Naive B cell (primary cell): ENCODE results near the gene HERPUD2. TPM values are rescaled to one million over a fixed set of nuclear protein-coding genes. Genes with fewer than 3 reads are reported as not detected.
A peak's percentile ranks its signal among the peaks of the same experiment; 100 is the strongest.

Experiments used
- ATAC-seq, 2 donors: fragments of 150-1000 bp; cut with Tn5 transposase; 2 replicates each; pipeline ENCODE4 v1.10.0; 2021; ENCODE audit warnings: low read depth in 2 of 2, mild to moderate bottlenecking in 2 of 2, moderate library complexity in 2 of 2
- DNase-seq: peaks from one replicate; pipeline ENCODE4 v3.0.0; 2022
- H3K27ac Mint-ChIP-seq, 6 donors: one replicate each; pipeline ENCODE4 v1.8.0; 2020 to 2022; ENCODE audit warnings: mild to moderate bottlenecking in 6 of 6, mixed read lengths in 6 of 6, moderate library complexity in 5 of 6, inconsistent platforms in 2 of 6
- H3K27me3 Mint-ChIP-seq, 3 donors: one replicate each; pipeline ENCODE4 v1.8.0; 2021 to 2022; ENCODE audit warnings: mixed read lengths in 3 of 3, mild to moderate bottlenecking in 1 of 3
- H3K36me3 Mint-ChIP-seq, 2 donors: one replicate each; pipeline ENCODE4 v1.8.0; 2020 to 2022; ENCODE audit warnings: mixed read lengths in 2 of 2, inconsistent platforms in 1 of 2, mild to moderate bottlenecking in 1 of 2
- H3K4me1 Mint-ChIP-seq, 3 donors: one replicate each; pipeline ENCODE4 v1.8.0; 2020 to 2022; ENCODE audit warnings: mixed read lengths in 3 of 3, inconsistent platforms in 1 of 3, mild to moderate bottlenecking in 1 of 3, moderate library complexity in 1 of 3
- H3K4me3 Mint-ChIP-seq, 8 donors: one replicate each; pipeline ENCODE4 v1.8.0; 2020 to 2022; ENCODE audit warnings: mild to moderate bottlenecking in 8 of 8, mixed read lengths in 8 of 8, moderate library complexity in 8 of 8, inconsistent platforms in 2 of 8
- H3K9me3 Mint-ChIP-seq, 7 donors: one replicate each; pipeline ENCODE4 v1.8.0; 2020 to 2022; ENCODE audit warnings: mixed read lengths in 7 of 7, mild to moderate bottlenecking in 5 of 7, inconsistent platforms in 2 of 7, moderate library complexity in 1 of 7
- polyA plus RNA-seq, 6 donors: library from polyadenylated mRNA; unstranded; fragments of 300-500 nt; fragmentation: Illumina TruSeq; gene quantifications; one replicate each; pipeline ENCODE4 v1.2.3, GENCODE V29; 2021; ENCODE audit warnings: low read depth in 6 of 6

Gene HERPUD2
- polyA plus RNA-seq, 6 donors from 2014 or later = 52.7 to 78.0 (median 63.2) TPM

DNA sequence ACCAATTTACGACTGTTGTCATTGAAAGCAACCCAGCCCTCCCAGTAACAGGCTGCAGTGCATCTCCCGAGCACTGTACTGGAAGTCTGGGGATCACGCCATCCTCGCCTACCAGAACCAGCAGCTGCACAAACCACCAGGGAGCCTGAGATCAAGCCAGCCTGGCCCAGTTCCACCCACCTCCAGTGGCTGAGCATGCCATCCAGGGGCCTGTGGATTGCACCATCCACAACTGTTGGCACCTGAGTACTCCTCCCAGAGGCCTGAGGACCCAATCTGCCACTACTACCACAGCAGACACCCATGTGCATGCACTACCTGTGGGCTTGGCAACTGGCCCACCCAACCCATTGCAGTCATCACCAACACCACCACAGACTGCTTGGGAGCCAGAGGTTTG is 44.2 kb downstream of the HERPUD2 start:
- ATAC-seq (no peak), DNase-seq (no peak)
- Mint-ChIP-seq H3K9me3 (peaks cover 12 to 25% (median 13%) of the 10 kb centered on the region in 7 donors), H3K27ac (no peak overlapping the region), H3K4me1 (peaks cover 57 to 72% (median 67%) of the 10 kb centered on the region in 3 donors), H3K27me3 (no peaks in the 10 kb centered on the region), H3K36me3 (peaks cover 38 to 41% of the 10 kb centered on the region in 2 donors), H3K4me3 (no peak overlapping the region)

DNA sequence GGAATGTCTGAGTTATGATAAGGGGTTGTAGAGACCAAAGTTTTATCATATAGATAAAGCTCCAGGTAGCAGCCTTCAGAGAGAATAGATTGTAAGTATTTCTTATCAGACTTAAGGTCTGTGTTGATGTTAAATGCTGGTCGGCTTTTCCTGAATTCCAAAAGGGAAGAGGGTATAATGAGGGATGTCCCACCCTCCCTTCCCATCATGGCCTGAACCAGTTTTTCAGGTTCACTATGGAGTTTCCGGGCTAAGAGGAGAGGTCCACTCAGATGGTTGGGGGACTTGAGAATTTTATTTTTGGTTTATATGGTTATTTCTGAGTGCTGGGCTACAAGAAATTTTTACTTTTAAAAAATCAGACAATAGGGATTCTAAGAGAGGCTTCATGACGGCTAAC is 45.2 kb downstream of the HERPUD2 start:
- H3K27ac Mint-ChIP-seq = no peak overlapping the region
- no peak for DNase-seq
- H3K36me3 Mint-ChIP-seq = peaks cover 31 to 33% of the 10 kb centered on the region in 2 donors
- no peak overlapping the region for H3K4me3 Mint-ChIP-seq
- peaks cover 9 to 18% (median 13%) of the 10 kb centered on the region in 7 donors for H3K9me3 Mint-ChIP-seq
- H3K27me3 Mint-ChIP-seq = no peaks in the 10 kb centered on the region
- ATAC-seq = no peak
- H3K4me1 Mint-ChIP-seq = peaks cover 48 to 64% (median 60%) of the 10 kb centered on the region in 3 donors

DNA sequence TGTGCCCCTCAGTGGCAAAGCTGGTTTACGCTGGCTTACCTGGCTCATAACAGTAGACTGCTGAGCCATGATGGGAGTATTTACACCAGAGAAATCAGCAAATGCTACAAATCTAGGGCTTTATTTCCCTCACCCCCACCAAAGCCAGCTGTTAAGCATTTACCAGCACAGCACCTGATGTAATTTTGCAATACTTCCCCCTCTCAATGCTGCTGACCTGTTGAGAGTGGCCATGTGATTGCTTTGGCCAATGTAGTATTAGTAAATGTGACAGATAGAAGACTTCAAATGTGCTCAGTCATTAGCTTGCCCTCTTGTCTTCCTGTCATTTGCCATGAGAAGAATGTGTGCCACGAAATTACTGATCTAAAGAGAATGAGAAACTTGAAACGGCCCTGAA is 46.6 kb downstream of the HERPUD2 start:
- DNase-seq (no peak), ATAC-seq (no peak)
- no peak overlapping the region for H3K4me3 Mint-ChIP-seq
- H3K9me3 Mint-ChIP-seq = peaks cover 7 to 14% (median 12%) of the 10 kb centered on the region in 7 donors
- no peaks in the 10 kb centered on the region for H3K27me3 Mint-ChIP-seq
- peaks cover 20 to 23% of the 10 kb centered on the region in 2 donors for H3K36me3 Mint-ChIP-seq
- H3K4me1 Mint-ChIP-seq = peaks cover 43 to 61% (median 54%) of the 10 kb centered on the region in 3 donors
- H3K27ac Mint-ChIP-seq = peak overlapping the region in 1 of 6 donors; percentile 66

- peaks cover 8 to 11% of the 10 kb centered on the region in 2 donors for H3K36me3 Mint-ChIP-seq
- peak overlapping the region; percentile 1 to 91 (median 79) for H3K27ac Mint-ChIP-seq
- H3K4me3 Mint-ChIP-seq = peak overlapping the region in 1 of 8 donors; percentile 10
These were observed 47.8 kb downstream of the HERPUD2 start for GRCh38 chr7:35647171-35647574.

DNA sequence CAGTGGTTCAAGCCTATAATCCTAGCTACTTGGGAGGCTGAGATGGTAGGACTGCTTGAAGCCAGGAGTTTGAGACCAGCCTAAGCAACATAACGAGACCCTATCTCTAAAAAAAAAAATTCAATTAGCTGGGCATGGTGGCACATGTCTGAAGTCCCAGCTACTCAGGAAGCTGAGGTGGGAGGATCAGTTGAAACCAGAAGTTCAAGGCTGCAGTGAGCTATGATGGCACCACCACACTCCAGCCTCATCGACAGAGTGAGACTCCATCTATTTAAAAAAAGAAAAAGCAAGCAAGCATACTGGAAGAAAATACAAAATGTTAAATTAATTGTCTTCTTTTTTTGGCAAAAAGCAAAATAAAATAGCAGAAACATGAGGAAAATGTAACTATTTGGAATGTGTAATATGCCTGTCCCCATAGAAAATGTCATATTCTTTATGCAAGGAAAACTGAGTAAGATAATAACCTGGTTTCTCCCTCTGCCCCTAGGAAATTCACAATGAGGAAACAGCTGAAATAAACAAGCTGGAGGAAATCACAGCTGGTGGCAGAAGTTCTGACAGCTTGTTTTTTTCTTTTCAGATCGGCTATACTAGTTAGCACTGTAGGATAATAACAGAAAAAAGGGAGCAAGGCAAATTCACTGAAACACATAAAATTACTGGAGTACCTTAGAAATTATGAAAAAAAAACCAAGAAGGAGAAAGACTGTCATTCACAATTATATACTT is 48.5 kb downstream of the HERPUD2 start:
- peaks cover 4 to 6% of the 10 kb centered on the region in 2 donors for H3K36me3 Mint-ChIP-seq
- no peaks in the 10 kb centered on the region for H3K27me3 Mint-ChIP-seq
- peak overlapping the region in 4 of 6 donors; percentile 58 to 91 (median 86) for H3K27ac Mint-ChIP-seq
- ATAC-seq (no peak), DNase-seq (no peak)
- H3K9me3 Mint-ChIP-seq = peaks cover 0 to 1% (median 0%) of the 10 kb centered on the region in 7 donors
- H3K4me1 Mint-ChIP-seq = peaks cover 45 to 61% (median 48%) of the 10 kb centered on the region in 3 donors
- H3K4me3 Mint-ChIP-seq = no peak overlapping the region

More at GRCh38 chr7:35647171-35647574, 47.8 kb downstream of the HERPUD2 start:
- ATAC-seq = no peak
- peaks cover 44 to 60% (median 47%) of the 10 kb centered on the region in 3 donors for H3K4me1 Mint-ChIP-seq
- peaks cover 0 to 5% (median under 1%) of the 10 kb centered on the region in 7 donors for H3K9me3 Mint-ChIP-seq
- DNase-seq = no peak
- H3K27me3 Mint-ChIP-seq = no peaks in the 10 kb centered on the region

DNA sequence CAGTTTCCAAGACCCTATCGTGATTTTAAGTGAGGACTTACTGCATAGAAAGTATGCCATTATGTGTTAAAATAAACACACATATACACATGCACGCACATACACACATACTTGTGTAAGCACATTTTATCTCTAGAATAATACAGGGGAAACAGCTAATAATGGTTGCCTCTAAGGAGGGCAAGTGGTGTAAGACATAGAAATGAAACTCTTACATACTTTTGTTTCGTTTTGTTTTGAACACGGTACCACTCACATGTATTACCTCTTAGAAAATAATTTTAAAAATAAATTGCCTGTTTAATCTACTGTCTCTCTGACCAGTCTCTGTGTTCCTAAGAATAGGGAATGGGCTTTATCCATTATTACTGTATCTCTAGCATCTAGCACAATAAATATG is 49.2 kb downstream of the HERPUD2 start:
- Mint-ChIP-seq H3K4me3 (no peak overlapping the region), H3K4me1 (peaks cover 44 to 56% (median 45%) of the 10 kb centered on the region in 3 donors), H3K27me3 (no peaks in the 10 kb centered on the region), H3K27ac (peak overlapping the region in 2 of 6 donors; percentile 12 to 43), H3K9me3 (no peaks in the 10 kb centered on the region), H3K36me3 (no peaks in the 10 kb centered on the region)
- DNase-seq = no peak
- no peak for ATAC-seq

- Mint-ChIP-seq H3K4me1 (peaks cover 0 to 4% (median 0%) of the 10 kb centered on the region in 3 donors), H3K4me3 (no peak overlapping the region), H3K27me3 (no peaks in the 10 kb centered on the region), H3K36me3 (peaks cover 0 to 24% of the 10 kb centered on the region in 2 donors), H3K9me3 (no peaks in the 10 kb centered on the region), H3K27ac (peak overlapping the region in 3 of 6 donors; percentile 1 to 82 (median 62))
- ATAC-seq (no peak), DNase-seq (no peak)
These were observed 64.6 kb downstream of the HERPUD2 start for GRCh38 chr7:35630024-35630972.

DNA sequence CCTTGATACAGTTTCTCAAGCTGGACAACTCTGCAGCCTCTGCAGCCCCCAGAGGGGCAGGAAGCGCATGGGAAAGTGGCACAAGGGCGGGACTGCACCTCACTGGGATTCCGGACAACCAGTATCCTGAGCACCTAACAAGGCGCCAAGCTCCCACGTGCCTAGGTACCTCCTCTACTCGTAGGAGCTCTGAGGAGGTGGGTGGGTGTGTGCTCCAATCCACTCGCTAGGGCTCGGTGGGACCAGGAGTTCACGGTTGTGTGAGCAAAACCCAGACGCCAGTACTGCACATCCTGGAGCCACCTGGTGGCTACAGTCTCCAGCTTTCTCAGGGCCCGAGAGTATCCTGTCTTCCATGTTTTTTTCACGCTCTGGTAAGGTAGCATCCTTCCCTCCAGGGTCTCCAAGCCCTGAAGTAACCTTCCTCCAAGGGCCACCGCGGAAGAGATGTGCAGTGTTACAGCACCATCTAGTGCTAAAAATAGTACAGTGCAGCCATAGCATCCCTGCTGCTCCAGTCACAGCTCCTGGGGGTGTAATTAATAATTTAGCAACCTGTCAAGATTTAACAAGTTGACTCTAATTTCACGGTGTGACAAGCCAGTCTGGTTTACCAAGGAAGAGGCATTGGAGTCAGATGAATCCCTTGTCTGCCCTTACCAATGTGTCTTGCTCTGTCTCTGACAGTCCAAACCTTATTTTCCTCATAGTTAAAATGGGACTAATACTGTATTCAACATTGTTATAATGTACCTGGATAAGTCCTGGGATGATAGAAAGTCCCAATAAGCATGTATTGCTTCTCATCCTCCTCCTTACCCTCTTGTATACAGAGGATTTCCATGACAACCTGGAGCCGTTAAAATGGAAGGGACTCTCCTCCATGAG is 70.4 kb downstream of the HERPUD2 start:
- H3K9me3 Mint-ChIP-seq = no peaks in the 10 kb centered on the region
- H3K4me1 Mint-ChIP-seq = peaks cover 4 to 9% (median 6%) of the 10 kb centered on the region in 3 donors
- peak overlapping the region in 3 of 6 donors; percentile 3 to 67 (median 45) for H3K27ac Mint-ChIP-seq

DNA sequence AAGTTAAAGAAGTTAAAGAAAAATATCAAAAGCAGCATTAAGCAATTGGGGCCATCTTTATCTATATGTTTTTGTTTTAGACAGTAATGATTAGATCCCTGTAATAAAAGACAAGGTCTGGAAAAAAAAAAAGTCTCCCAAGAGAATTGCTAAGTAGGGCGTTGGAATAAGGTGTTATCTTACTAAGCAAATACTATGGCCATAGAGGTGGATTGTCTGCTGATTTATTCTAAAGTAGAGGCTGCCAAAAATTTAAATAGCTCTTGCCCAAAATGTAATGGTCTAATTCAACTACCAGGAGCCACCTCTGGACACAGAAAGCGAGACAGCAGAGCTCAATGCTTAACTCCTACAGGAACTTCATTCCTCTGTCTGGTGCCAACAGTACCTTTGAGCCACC is 71.6 kb downstream of the HERPUD2 start:
- no peak overlapping the region for H3K4me3 Mint-ChIP-seq
- no peaks in the 10 kb centered on the region for H3K9me3 Mint-ChIP-seq
- peaks cover 4 to 9% (median 6%) of the 10 kb centered on the region in 3 donors for H3K4me1 Mint-ChIP-seq
- H3K27ac Mint-ChIP-seq = no peak overlapping the region
- no peaks in the 10 kb centered on the region for H3K36me3 Mint-ChIP-seq
- no peaks in the 10 kb centered on the region for H3K27me3 Mint-ChIP-seq
- ATAC-seq (no peak), DNase-seq (no peak)

More for the DNA sequence above, 70.4 kb downstream of the HERPUD2 start:
- Mint-ChIP-seq H3K36me3 (no peaks in the 10 kb centered on the region), H3K4me3 (peak overlapping the region in 1 of 8 donors; percentile 69), H3K27me3 (no peaks in the 10 kb centered on the region)
- peak; percentile 59 to 70 for ATAC-seq
- DNase-seq = peak; percentile 28

DNA sequence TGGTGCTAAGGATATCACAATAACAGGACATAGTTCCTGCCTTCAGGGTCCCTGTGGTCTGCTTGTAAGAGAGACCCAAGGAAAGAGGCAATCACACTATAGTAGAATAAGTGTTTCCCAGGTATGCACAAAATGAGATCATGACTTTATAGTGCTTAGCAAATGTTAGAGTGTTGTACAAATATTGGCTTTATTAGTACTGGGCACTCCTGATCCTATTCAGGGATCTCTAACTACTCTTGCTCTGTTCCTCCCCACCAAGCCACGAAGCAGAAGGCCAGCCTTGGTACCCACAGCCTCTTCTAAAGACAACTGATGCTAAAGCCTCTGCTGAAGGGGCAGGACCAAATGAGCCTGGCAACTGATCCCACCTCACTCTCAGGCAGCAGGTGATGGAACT is 75.1 kb downstream of the HERPUD2 start:
- Mint-ChIP-seq H3K4me1 (peaks cover 4 to 9% (median 6%) of the 10 kb centered on the region in 3 donors), H3K9me3 (no peaks in the 10 kb centered on the region), H3K27ac (no peak overlapping the region), H3K4me3 (no peak overlapping the region), H3K36me3 (no peaks in the 10 kb centered on the region), H3K27me3 (no peaks in the 10 kb centered on the region)
- DNase-seq = no peak
- no peak for ATAC-seq

DNA sequence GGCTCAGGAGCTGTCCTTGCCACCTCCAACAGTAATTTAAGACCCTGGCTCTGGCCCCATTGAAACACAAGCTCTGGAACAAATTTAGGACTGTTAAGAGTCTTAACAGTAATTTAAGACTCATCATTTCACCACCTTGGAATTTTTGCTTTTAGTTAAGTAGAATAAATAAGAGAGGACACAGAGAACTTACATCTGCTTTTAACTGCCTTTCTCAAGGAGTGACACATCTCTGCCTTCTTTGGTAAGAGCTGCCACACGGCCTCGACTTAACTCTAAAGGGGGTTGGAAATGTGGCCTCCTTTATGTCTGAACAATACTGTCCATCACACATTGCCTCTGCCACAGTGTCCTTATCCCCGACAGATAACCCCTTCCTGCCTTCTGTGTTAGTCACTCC is 77.9 kb downstream of the HERPUD2 start:
- no peak for ATAC-seq

GRCh38 chr7:35613150-35613549 is 81.8 kb downstream of the HERPUD2 start:
- H3K9me3 Mint-ChIP-seq = peaks cover 0 to 3% (median 0%) of the 10 kb centered on the region in 7 donors

More for the DNA sequence above, 77.9 kb downstream of the HERPUD2 start:
- no peaks in the 10 kb centered on the region for H3K27me3 Mint-ChIP-seq
- H3K4me1 Mint-ChIP-seq = peaks cover 0 to 4% (median 4%) of the 10 kb centered on the region in 3 donors
- DNase-seq = no peak
- H3K27ac Mint-ChIP-seq = no peak overlapping the region
- no peaks in the 10 kb centered on the region for H3K9me3 Mint-ChIP-seq
- no peaks in the 10 kb centered on the region for H3K36me3 Mint-ChIP-seq
- no peak overlapping the region for H3K4me3 Mint-ChIP-seq

More at GRCh38 chr7:35613150-35613549, 81.8 kb downstream of the HERPUD2 start:
- Mint-ChIP-seq H3K4me1 (no peaks in the 10 kb centered on the region), H3K27me3 (no peaks in the 10 kb centered on the region), H3K4me3 (no peak overlapping the region), H3K36me3 (peaks cover 0 to 6% of the 10 kb centered on the region in 2 donors), H3K27ac (no peak overlapping the region)
- DNase-seq (no peak), ATAC-seq (no peak)
